A549 (cell line): ENCODE results near the gene NRXN2. TPM values are rescaled to one million over a fixed set of nuclear protein-coding genes. Genes with fewer than 3 reads are reported as not detected.
A peak's percentile ranks its signal among the peaks of the same experiment; 100 is the strongest.

ENCODE experiments used
- ATAC-seq, 2 experiments: fragments of 200-7000 bp in 1 of 2; fragments of >200 bp in 1 of 2; cut with Nextera tagmentation in 1 of 2; cut with Tn5 transposase in 1 of 2; 3 replicates each; pipeline versions ENCODE4 v1.8.0 to v1.9.1; 2018 to 2020; ENCODE audit warnings: mild to moderate bottlenecking in 1 of 2, moderate library complexity in 1 of 2
- CTCF ChIA-PET: fragments of 300-600 bp; sonication (Branson Sonifier 250); formaldehyde crosslinking; extraction: SDS; loops from one replicate; lab custom pipeline; 2021; ENCODE audit warnings: antibody characterized with exemption, inconsistent platforms; lab: Yijun Ruan, JAX
- POLR2A ChIA-PET: fragments of 350-600 bp; formaldehyde crosslinking; extraction: SDS; loops from one replicate; lab custom pipeline; 2021; ENCODE audit warnings: antibody characterized with exemption, inconsistent platforms; lab: Yijun Ruan, JAX
- DNase-seq, 2 experiments: peaks; one replicate each; pipeline versions ENCODE4 v3.0.0 to v3.0.0-alpha.2; 2011 to 2016; ENCODE audit warnings: low read depth in 1 of 2, low spot score in 1 of 2
- FAIRE-seq: peaks from 2 replicates; lab custom pipeline; 2011; peaks lifted over from hg19 to GRCh38; lab: Jason Lieb, UNC
- H3K27ac ChIP-seq, 2 experiments: fragments of >200 bp; sonication (Bioruptor Twin); formaldehyde crosslinking; 3 replicates each; pipeline ENCODE4 v1.5.1; 2016 to 2017
- H3K4me1 ChIP-seq: fragments of >200 bp; sonication (Bioruptor Twin); formaldehyde crosslinking; 3 replicates; pipeline ENCODE4 v1.6.1; 2016
- H3K4me2 ChIP-seq: fragments of >200 bp; sonication (Bioruptor Twin); formaldehyde crosslinking; 3 replicates; pipeline ENCODE4 v1.6.1; 2016
- H3K4me3 ChIP-seq: fragments of >200 bp; sonication (Bioruptor Twin); formaldehyde crosslinking; 3 replicates; pipeline ENCODE4 v1.5.1; 2016
- H3K9me3 ChIP-seq: fragments of >200 bp; sonication (Bioruptor Twin); formaldehyde crosslinking; 3 replicates; pipeline ENCODE4 v1.6.1; 2016
- CHD2 ChIP-seq: fragments of 150-350 bp; IDR thresholded peaks from 2 replicates; pipeline ENCODE4 v1.6.1; 2014; ENCODE audit warnings: low read length; ENCODE audit not compliant: partially characterized antibody
- CHD4 ChIP-seq: fragments of 200-600 bp; sonication (generic); IDR thresholded peaks from 2 replicates; pipeline ENCODE4 v1.6.1; 2016; ENCODE audit warnings: antibody characterized with exemption, mild to moderate bottlenecking, borderline replicate concordance
- FOSL2 ChIP-seq, 2 experiments: fragments of 450-650 bp in 1 of 2; fragments of >200 bp in 1 of 2; sonication (Bioruptor Twin) in 1 of 2; formaldehyde crosslinking; IDR thresholded peaks; 2 replicates each; pipeline versions ENCODE4 v1.5.0 to v1.6.1; 2016 to 2020; ENCODE audit warnings: mild to moderate bottlenecking in 1 of 2, moderate library complexity in 1 of 2
- FOXS1 ChIP-seq: fragments of 250-450 bp; sonication (Bioruptor Pico); IDR thresholded peaks from 2 replicates; pipeline ENCODE4 v1.5.0; 2020; ENCODE audit warnings: mild to moderate bottlenecking, moderate library complexity
- GATA3 ChIP-seq: IDR thresholded peaks from 2 replicates; pipeline ENCODE4 v1.6.1; 2012; ENCODE audit warnings: borderline replicate concordance
- HOXA7 ChIP-seq: fragments of 250-450 bp; sonication (Bioruptor Pico); IDR thresholded peaks from 2 replicates; pipeline ENCODE4 v1.5.0; 2020; ENCODE audit warnings: mild to moderate bottlenecking, moderate library complexity
- HOXB5 ChIP-seq: fragments of 250-450 bp; sonication (Bioruptor Pico); IDR thresholded peaks from 2 replicates; pipeline ENCODE4 v1.5.0; 2020; ENCODE audit warnings: mild to moderate bottlenecking, moderate library complexity
- JUN ChIP-seq, 2 experiments: fragments of >200 bp; sonication (Bioruptor Twin); formaldehyde crosslinking; IDR thresholded peaks; 2 replicates in 1 of 2; 3 replicates in 1 of 2; pipeline ENCODE4 v1.6.1; 2016 to 2017
- NFE2L2 ChIP-seq: fragments of 150-350 bp; conservative IDR thresholded peaks from 2 replicates; pipeline ENCODE4 v1.6.1; 2014; ENCODE audit warnings: low read length
- NR3C1 ChIP-seq: fragments of >200 bp; sonication (Bioruptor Twin); formaldehyde crosslinking; IDR thresholded peaks from 3 replicates; pipeline ENCODE4 v1.6.1; 2017
- PHF8 ChIP-seq: fragments of 200-600 bp; sonication (generic); IDR thresholded peaks from 2 replicates; pipeline ENCODE4 v1.6.1; 2016; ENCODE audit warnings: low read depth, mild to moderate bottlenecking, antibody characterized with exemption, moderate library complexity, borderline replicate concordance
- RFX5 ChIP-seq: fragments of 450-650 bp; IDR thresholded peaks from 2 replicates; pipeline ENCODE4 v1.7.1; 2014; ENCODE audit warnings: antibody characterized with exemption, mild to moderate bottlenecking, moderate library complexity
- RNF2 ChIP-seq: fragments of 200-600 bp; sonication (generic); IDR thresholded peaks from 2 replicates; pipeline ENCODE4 v1.6.1; 2016; ENCODE audit warnings: low read depth, mild to moderate bottlenecking, antibody characterized with exemption, moderate library complexity, borderline replicate concordance
- TFCP2L1 ChIP-seq: fragments of 250-450 bp; sonication (Bioruptor Pico); IDR thresholded peaks from 2 replicates; pipeline ENCODE4 v1.5.0; 2021; ENCODE audit warnings: mild to moderate bottlenecking
- ZFP36 ChIP-seq: fragments of 450-650 bp; IDR thresholded peaks from 2 replicates; pipeline ENCODE4 v1.6.1; 2014; ENCODE audit warnings: borderline replicate concordance; ENCODE audit not compliant: partially characterized antibody
- ZSCAN20 ChIP-seq: fragments of 250-450 bp; sonication (Bioruptor Pico); IDR thresholded peaks from 2 replicates; pipeline ENCODE4 v1.8.0; 2022; ENCODE audit warnings: mild to moderate bottlenecking, moderate library complexity
- WGBS: methylation state at CpG from one replicate; pipeline ENCODE4 v1.1.6; 2017; ENCODE audit errors: missing lambda C conversion rate; 5-methylcytosine and 5-hydroxymethylcytosine counted together
- polyA plus RNA-seq, 4 experiments: library from polyadenylated mRNA; depleted of rRNA in 3 of 4; stranded (reverse); fragments of >200 nt; fragmentation: RNase III in 1 of 4; extraction: RNeasy Plus Mini Kit Qiagen cat#74134 plus additional on column Dnase treatment in 1 of 4; gene quantifications; 2 replicates in 3 of 4; 3 replicates in 1 of 4; pipeline ENCODE4 v1.2.3, GENCODE V29; 2011 to 2017
- TF ChIP-seq, protein P1 (sequence below): IDR thresholded peaks from 2 replicates; pipeline ENCODE4 v1.6.1; 2012
- TF ChIP-seq, protein P2 (sequence below): IDR thresholded peaks from 2 replicates; pipeline ENCODE4 v1.6.1; 2012; ENCODE audit warnings: low read depth, borderline replicate concordance
- TF ChIP-seq, protein P3 (sequence below): fragments of 200-600 bp; sonication (generic); IDR thresholded peaks from 2 replicates; pipeline ENCODE4 v1.6.1; 2016; ENCODE audit warnings: antibody characterized with exemption, mild to moderate bottlenecking, moderate library complexity
- TF ChIP-seq, protein P4 (sequence below): fragments of 150-350 bp; IDR thresholded peaks from 2 replicates; pipeline ENCODE4 v1.6.1; 2014; ENCODE audit warnings: low read depth, mild to moderate bottlenecking, low read length
- TF ChIP-seq, protein P5 (sequence below): fragments of 450-650 bp; IDR thresholded peaks from 2 replicates; pipeline ENCODE4 v1.6.1; 2014; ENCODE audit warnings: antibody characterized with exemption

The NRXN2 gene
- polyA plus RNA-seq, 2 of the 4 experiments (the other 2 are of a cell fraction) = 0.04 TPM; not detected in 1

DNA sequence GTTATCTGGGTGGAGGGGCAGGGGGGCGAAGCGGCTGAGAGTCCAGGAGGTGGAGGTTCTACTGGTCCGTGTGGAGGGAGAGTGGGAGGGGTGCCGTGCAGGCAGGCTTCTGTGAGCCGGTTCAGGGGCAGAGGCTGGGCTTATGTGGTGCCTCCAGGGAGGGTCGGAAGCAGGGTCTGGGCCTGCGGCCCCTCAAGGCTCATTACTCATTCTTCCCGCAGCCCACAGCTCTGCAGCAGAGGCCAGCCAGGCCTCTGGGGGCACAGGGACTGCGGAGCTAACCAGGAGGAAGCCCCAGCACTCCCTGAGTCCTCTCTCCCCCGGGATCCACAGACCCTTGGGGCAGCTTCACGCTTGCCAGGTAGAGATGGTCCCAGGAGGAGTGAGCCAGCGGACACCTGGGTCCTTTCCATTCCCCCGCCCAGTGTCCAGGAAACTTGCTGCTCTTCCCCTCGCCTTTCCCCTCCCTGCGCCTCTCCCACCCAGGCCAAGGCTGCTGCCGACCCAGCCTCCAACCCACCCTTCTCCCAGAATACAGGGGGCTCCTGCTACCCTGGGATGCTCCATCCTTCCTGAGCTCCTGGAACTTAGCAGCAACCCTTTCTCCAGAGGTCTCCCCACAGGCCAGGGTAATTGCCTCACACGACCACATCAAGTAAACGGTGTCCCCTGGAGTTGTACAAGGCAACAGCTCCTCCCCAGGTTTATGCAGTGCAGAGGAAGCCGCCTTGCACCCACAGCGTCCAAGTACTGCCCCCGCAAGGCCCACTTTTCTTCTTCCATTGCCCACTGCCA is 6.3 kb downstream of the NRXN2 start:
- H3K27ac ChIP-seq = no peak overlapping the region
- H3K4me1 ChIP-seq = peaks cover 4% of the 10 kb centered on the region; the same call in 1 of the 3 replicates
- WGBS = 45% methylated on average over 21 of the region's 21 CpGs
- ATAC-seq = peak in 1 of 2 experiments; percentile 20; a peak in 3 of 6 replicates
- H3K9me3 ChIP-seq = no peaks in the 10 kb centered on the region
- H3K4me2 ChIP-seq = no peak overlapping the region
- TF ChIP-seq GATA3 (no peak), RNF2 (no peak), CHD2 (no peak), PHF8 (no peak)
- ChIA-PET POLR2A (no interaction called here), CTCF (interaction anchor here (0.6 to 8.1 kb wide), 10 partner anchors 8 to 262 kb away, joined by 3 to 48 read pairs (median 4); partner anchors contain the start of gene RASGRP2)
- no peak for DNase-seq
- no peak for FAIRE-seq
- no peak overlapping the region for H3K4me3 ChIP-seq

DNA sequence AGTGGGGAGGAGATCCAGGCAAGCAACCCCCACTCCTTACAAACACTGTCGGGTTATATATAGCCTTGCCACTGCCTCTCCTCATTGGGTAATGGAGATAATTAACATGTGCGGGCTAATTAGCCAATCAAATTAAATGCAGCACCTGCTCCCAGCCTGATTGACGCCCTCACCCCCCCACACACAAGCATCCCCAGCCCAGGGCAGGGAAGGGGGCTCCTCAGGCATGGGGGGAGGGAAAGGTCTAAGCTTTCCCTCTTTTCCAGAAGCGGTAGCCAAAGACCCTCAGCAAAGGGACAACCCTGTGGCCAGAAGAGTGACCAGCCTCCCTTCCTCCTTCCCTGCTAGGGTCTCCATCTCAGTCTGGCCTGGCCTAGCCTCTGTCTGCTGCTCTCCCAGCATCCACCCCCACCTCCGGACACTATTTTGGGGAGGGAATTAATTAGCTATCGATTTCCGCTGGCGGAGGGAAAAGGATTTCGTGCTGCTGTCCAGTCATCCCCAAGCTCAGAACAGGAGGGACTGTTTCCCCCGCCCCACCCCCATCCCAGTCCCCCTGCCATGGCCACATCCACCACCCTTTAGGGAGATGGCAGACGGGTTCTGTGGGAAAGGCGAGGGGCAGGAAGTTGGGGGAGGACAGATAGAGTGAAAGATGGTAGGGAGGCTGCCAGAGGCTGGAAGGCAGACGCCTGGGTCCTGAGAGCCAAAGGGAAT is 7.1 kb downstream of the NRXN2 start:
- no peak for FAIRE-seq
- WGBS = 29% methylated on average over 9 of the region's 13 CpGs
- Histone ChIP-seq H3K27ac (no peak overlapping the region), H3K4me2 (no peak overlapping the region), H3K9me3 (no peaks in the 10 kb centered on the region), H3K4me3 (no peak overlapping the region)
- TF ChIP-seq ZSCAN20 (CRISPR knock-in tag) (no peak), HOXB5 (CRISPR knock-in tag) (no peak), NFE2L2 (no peak), CHD2 (no peak), FOXS1 (CRISPR knock-in tag) (no peak)
- TF ChIP-seq, all 56 proteins: peak for 0
- no peak; a peak in 2 of 6 replicates for ATAC-seq
- H3K4me1 ChIP-seq = peaks cover 4% of the 10 kb centered on the region; the same call in 1 of the 3 replicates
- POLR2A ChIA-PET = no interaction called here
- CTCF ChIA-PET = interaction anchor here (0.7 to 8.1 kb wide), 9 partner anchors 11 to 370 kb away, joined by 3 to 48 read pairs (median 4); partner anchors contain the start of gene RASGRP2
- no peak for DNase-seq

DNA sequence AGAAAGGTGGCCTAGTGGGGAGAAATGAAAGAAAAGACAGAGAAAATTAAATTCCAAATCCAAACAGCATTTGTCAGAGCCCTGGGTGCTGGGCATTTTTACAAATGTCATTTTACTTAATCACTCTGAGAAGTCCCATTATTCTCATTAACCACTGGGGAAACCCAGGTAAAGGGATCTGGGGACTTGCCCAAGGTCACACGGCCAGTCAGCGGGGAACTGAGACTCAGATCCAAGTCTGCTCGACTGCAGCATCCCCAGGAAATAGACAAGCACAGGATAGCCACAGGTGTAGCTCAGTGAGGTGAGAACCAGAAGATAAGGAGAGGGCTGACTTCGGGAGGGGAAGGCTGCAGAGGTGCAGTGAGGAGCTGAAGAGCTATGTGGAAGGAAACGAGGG is 7.9 kb downstream of the NRXN2 start:
- ChIA-PET CTCF (interaction anchor here (0.6 to 8.1 kb wide), 6 partner anchors 11 to 369 kb away, joined by 3 to 48 read pairs (median 4); partner anchors contain the start of gene RASGRP2), POLR2A (no interaction called here)
- 12% methylated on average over 5 of the region's 5 CpGs for WGBS
- DNase-seq (no peak), FAIRE-seq (no peak), ATAC-seq (no peak)
- no peak overlapping the region for H3K4me2 ChIP-seq
- H3K4me1 ChIP-seq = peaks cover 12% of the 10 kb centered on the region; the same call in 2 of the 3 replicates
- no peaks in the 10 kb centered on the region for H3K9me3 ChIP-seq
- no peak overlapping the region for H3K4me3 ChIP-seq
- no peak for TF ChIP-seq JUN (IDR thresholded peaks at IDR 0.05)
- no peak for TF ChIP-seq HOXB5 (CRISPR knock-in tag)
- no peak for TF ChIP-seq FOXS1 (CRISPR knock-in tag)
- TF ChIP-seq HOXA7 (CRISPR knock-in tag) = no peak
- TF ChIP-seq GATA3 = no peak
- TF ChIP-seq, protein P1, sequence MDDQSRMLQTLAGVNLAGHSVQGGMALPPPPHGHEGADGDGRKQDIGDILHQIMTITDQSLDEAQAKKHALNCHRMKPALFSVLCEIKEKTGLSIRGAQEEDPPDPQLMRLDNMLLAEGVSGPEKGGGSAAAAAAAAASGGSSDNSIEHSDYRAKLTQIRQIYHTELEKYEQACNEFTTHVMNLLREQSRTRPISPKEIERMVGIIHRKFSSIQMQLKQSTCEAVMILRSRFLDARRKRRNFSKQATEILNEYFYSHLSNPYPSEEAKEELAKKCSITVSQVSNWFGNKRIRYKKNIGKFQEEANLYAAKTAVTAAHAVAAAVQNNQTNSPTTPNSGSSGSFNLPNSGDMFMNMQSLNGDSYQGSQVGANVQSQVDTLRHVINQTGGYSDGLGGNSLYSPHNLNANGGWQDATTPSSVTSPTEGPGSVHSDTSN = no peak
- TF ChIP-seq, protein P2, sequence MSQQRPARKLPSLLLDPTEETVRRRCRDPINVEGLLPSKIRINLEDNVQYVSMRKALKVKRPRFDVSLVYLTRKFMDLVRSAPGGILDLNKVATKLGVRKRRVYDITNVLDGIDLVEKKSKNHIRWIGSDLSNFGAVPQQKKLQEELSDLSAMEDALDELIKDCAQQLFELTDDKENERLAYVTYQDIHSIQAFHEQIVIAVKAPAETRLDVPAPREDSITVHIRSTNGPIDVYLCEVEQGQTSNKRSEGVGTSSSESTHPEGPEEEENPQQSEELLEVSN = no peak
- TF ChIP-seq, protein P3, sequence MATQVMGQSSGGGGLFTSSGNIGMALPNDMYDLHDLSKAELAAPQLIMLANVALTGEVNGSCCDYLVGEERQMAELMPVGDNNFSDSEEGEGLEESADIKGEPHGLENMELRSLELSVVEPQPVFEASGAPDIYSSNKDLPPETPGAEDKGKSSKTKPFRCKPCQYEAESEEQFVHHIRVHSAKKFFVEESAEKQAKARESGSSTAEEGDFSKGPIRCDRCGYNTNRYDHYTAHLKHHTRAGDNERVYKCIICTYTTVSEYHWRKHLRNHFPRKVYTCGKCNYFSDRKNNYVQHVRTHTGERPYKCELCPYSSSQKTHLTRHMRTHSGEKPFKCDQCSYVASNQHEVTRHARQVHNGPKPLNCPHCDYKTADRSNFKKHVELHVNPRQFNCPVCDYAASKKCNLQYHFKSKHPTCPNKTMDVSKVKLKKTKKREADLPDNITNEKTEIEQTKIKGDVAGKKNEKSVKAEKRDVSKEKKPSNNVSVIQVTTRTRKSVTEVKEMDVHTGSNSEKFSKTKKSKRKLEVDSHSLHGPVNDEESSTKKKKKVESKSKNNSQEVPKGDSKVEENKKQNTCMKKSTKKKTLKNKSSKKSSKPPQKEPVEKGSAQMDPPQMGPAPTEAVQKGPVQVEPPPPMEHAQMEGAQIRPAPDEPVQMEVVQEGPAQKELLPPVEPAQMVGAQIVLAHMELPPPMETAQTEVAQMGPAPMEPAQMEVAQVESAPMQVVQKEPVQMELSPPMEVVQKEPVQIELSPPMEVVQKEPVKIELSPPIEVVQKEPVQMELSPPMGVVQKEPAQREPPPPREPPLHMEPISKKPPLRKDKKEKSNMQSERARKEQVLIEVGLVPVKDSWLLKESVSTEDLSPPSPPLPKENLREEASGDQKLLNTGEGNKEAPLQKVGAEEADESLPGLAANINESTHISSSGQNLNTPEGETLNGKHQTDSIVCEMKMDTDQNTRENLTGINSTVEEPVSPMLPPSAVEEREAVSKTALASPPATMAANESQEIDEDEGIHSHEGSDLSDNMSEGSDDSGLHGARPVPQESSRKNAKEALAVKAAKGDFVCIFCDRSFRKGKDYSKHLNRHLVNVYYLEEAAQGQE = no peak
- TF ChIP-seq, protein P4, sequence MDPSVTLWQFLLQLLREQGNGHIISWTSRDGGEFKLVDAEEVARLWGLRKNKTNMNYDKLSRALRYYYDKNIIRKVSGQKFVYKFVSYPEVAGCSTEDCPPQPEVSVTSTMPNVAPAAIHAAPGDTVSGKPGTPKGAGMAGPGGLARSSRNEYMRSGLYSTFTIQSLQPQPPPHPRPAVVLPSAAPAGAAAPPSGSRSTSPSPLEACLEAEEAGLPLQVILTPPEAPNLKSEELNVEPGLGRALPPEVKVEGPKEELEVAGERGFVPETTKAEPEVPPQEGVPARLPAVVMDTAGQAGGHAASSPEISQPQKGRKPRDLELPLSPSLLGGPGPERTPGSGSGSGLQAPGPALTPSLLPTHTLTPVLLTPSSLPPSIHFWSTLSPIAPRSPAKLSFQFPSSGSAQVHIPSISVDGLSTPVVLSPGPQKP = no peak
- no peak for TF ChIP-seq RFX5
- TF ChIP-seq FOSL2 (IDR thresholded peaks at IDR 0.05) = no peak
- TF ChIP-seq FOSL2 (CRISPR knock-in tag; IDR thresholded peaks at IDR 0.05) = no peak
- no peak for TF ChIP-seq TFCP2L1 (CRISPR knock-in tag)
- TF ChIP-seq NR3C1 = no peak
- no peak for TF ChIP-seq CHD4
- TF ChIP-seq, protein P5, sequence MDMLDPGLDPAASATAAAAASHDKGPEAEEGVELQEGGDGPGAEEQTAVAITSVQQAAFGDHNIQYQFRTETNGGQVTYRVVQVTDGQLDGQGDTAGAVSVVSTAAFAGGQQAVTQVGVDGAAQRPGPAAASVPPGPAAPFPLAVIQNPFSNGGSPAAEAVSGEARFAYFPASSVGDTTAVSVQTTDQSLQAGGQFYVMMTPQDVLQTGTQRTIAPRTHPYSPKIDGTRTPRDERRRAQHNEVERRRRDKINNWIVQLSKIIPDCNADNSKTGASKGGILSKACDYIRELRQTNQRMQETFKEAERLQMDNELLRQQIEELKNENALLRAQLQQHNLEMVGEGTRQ = no peak
- no peak for TF ChIP-seq ZFP36
- TF ChIP-seq CHD2 = no peak
- H3K27ac ChIP-seq = no peak overlapping the region
